GM12878 (cell line): ENCODE results near the gene PAIP2. TPM values are rescaled to one million over a fixed set of nuclear protein-coding genes. Genes with fewer than 3 reads are reported as not detected.

Experiments
- ATAC-seq: fragments of 200-7000 bp; cut with Tn5 transposase; 3 replicates; pipeline ENCODE4 v1.9.1; 2020; ENCODE audit warnings: mild to moderate bottlenecking, moderate library complexity
- BruUV-seq: library from RNA; stranded (reverse); fragments of 400-500 nt; replicated peaks from 2 replicates; lab custom pipeline; 2021; lab: Mats Ljungman, UMichigan
- CTCF ChIA-PET: fragments of 300-600 bp; sonication (Branson Sonifier 250); formaldehyde crosslinking; extraction: SDS; loops from one replicate; lab custom pipeline; 2021; ENCODE audit warnings: inconsistent platforms; lab: Yijun Ruan, JAX
- POLR2A ChIA-PET: fragments of 350-600 bp; formaldehyde crosslinking; extraction: SDS; loops from one replicate; lab custom pipeline; 2021; ENCODE audit warnings: inconsistent platforms; lab: Charles Lee
- RAD21 ChIA-PET: fragments of 300-600 bp; sonication (Branson Sonifier 250); formaldehyde crosslinking; loops from one replicate; lab custom pipeline; 2023; ENCODE audit warnings: antibody characterized with exemption; ENCODE audit not compliant: unreplicated experiment; lab: Charles Lee
- SMC1A ChIA-PET: fragments of 300-600 bp; sonication (Branson Sonifier 250); formaldehyde crosslinking; loops from one replicate; lab custom pipeline; 2023; ENCODE audit not compliant: unreplicated experiment, uncharacterized antibody; lab: Charles Lee
- DNase-seq: peaks from one replicate; pipeline ENCODE4 v3.0.0-alpha.2; 2011; ENCODE audit warnings: low read depth, low spot score
- FAIRE-seq: peaks from 3 replicates; lab custom pipeline; 2011; peaks lifted over from hg19 to GRCh38; lab: Jason Lieb, UNC
- H2AFZ ChIP-seq: 2 replicates; pipeline ENCODE4 v1.6.0; 2011; ENCODE audit warnings: low read depth, low read length, control low read depth; ENCODE audit not compliant: control insufficient read depth
- H3K27ac ChIP-seq: 2 replicates; pipeline ENCODE4 v1.5.1; 2011; ENCODE audit warnings: control low read depth; ENCODE audit not compliant: control insufficient read depth, insufficient read depth
- H3K27me3 ChIP-seq, 2 experiments: replicated peaks in 1 of 2; 2 replicates each; pipeline versions ENCODE4 v1.6.0 to v1.6.1; 2011; ENCODE audit warnings: low read length in 1 of 2; ENCODE audit not compliant: control insufficient read depth in 2 of 2, insufficient read depth in 2 of 2
- H3K36me3 ChIP-seq, 2 experiments: 2 replicates each; pipeline ENCODE4 v1.5.1; 2011; ENCODE audit warnings: low read length in 1 of 2; ENCODE audit not compliant: control insufficient read depth in 2 of 2, insufficient read depth in 2 of 2
- H3K4me1 ChIP-seq: 2 replicates; pipeline ENCODE4 v1.6.1; 2011; ENCODE audit warnings: mild to moderate bottlenecking, low read length, moderate library complexity, mixed read lengths; ENCODE audit not compliant: control insufficient read depth, insufficient read depth
- H3K4me2 ChIP-seq: 2 replicates; pipeline ENCODE4 v1.6.0; 2011; ENCODE audit warnings: control low read depth; ENCODE audit not compliant: control insufficient read depth, insufficient read depth
- H3K4me3 ChIP-seq: fragments of 200-600 bp; sonication (generic); 2 replicates; pipeline ENCODE4 v1.5.1; 2016
- H3K79me2 ChIP-seq: 2 replicates; pipeline ENCODE4 v1.6.0; 2011; ENCODE audit warnings: low read length; ENCODE audit not compliant: control insufficient read depth, insufficient read depth
- H3K9ac ChIP-seq: 2 replicates; pipeline ENCODE4 v1.8.0; 2011; ENCODE audit warnings: low read length, control low read depth, mixed read lengths; ENCODE audit not compliant: control insufficient read depth, insufficient read depth
- H3K9me3 ChIP-seq: replicated peaks from 3 replicates; pipeline ENCODE4 v1.5.1; 2011; ENCODE audit warnings: mild to moderate bottlenecking, low read length; ENCODE audit not compliant: control insufficient read depth, insufficient read depth
- H4K20me1 ChIP-seq: 2 replicates; pipeline ENCODE4 v1.6.0; 2011; ENCODE audit not compliant: control insufficient read depth, insufficient read depth
- CHD2 ChIP-seq: IDR thresholded peaks from 2 replicates; pipeline ENCODE4 v1.6.1; 2011; ENCODE audit warnings: low read depth, low read length, improper control_type of control experiment, borderline replicate concordance
- IKZF2 ChIP-seq, 2 experiments: fragments of 450-650 bp; IDR thresholded peaks; 2 replicates each; pipeline ENCODE4 v1.6.1; 2017; ENCODE audit warnings: mild to moderate bottlenecking in 2 of 2, moderate library complexity in 2 of 2
- MEF2B ChIP-seq: fragments of 450-650 bp; IDR thresholded peaks from 2 replicates; pipeline ENCODE4 v1.6.1; 2018; ENCODE audit warnings: mild to moderate bottlenecking, moderate library complexity; ENCODE audit not compliant: partially characterized antibody, poor library complexity, severe bottlenecking
- MLLT1 ChIP-seq: fragments of 450-650 bp; IDR thresholded peaks from 2 replicates; pipeline ENCODE4 v1.6.1; 2016; ENCODE audit warnings: mild to moderate bottlenecking
- NFXL1 ChIP-seq: fragments of 450-650 bp; IDR thresholded peaks from 2 replicates; pipeline ENCODE4 v1.6.1; 2017; ENCODE audit warnings: antibody characterized with exemption, mild to moderate bottlenecking, borderline replicate concordance
- WGBS: methylation state at CpG from one replicate; pipeline ENCODE4 v1.1.6; 2016; ENCODE audit warnings: low lambda C conversion rate; ENCODE audit not compliant: insufficient replicate concordance, insufficient coverage; ENCODE audit errors: missing lambda C conversion rate; 5-methylcytosine and 5-hydroxymethylcytosine counted together
- in situ Hi-C: fragments of 300-500 bp; cut with MboI; formaldehyde crosslinking; loops from 9 replicates; pipeline ENCODE4 v1.14.3; 2018; ENCODE audit warnings: mixed read lengths
- intact Hi-C: fragments of 100-400 bp; cut with micrococcal nuclease; formaldehyde crosslinking; loops from one replicate; pipeline ENCODE4 v1.14.2; 2022; ENCODE audit not compliant: unreplicated experiment
- polyA plus RNA-seq, 11 experiments: library from polyadenylated mRNA; depleted of rRNA in 4 of 11; unstranded in 6 of 11; stranded (reverse) in 5 of 11; fragments of >200 nt; fragmentation: Nextera tagmentation in 4 of 11; fragmentation: Illumina TruSeq in 1 of 11; extraction: Ambion mirVana in 4 of 11; extraction: Trizol in 1 of 11; gene quantifications; 1 replicate in 1 of 11; 2 replicates in 10 of 11; pipeline versions ENCODE4 v1.2.1 to v1.2.3, GENCODE V29; 2011 to 2016; ENCODE audit warnings: inconsistent platforms in 2 of 11, missing spikeins in 2 of 11, low read depth in 1 of 11
- total RNA-seq, 4 experiments: library from RNA; depleted of rRNA in 3 of 4; stranded (reverse); fragments of >200 nt in 3 of 4; fragmentation: Illumina TruSeq in 1 of 4; extraction: Trizol in 1 of 4; gene quantifications; 2 replicates each; pipeline versions ENCODE4 v1.2.1 to v1.2.3, GENCODE V29; 2013 to 2021

PAIP2 gene
- total and polyA plus RNA-seq, 10 of the 15 experiments (the other 5 are each of a cell fraction or from before 2014, with no cell fraction given): 49.9 to 154 (median 102) TPM

GRCh38 chr5:139393497-139394122, 52.0 kb downstream of the PAIP2 start:
- Histone ChIP-seq H3K4me2 (peak overlapping the region; percentile 73), H3K4me3 (peak overlapping the region; percentile 87), H3K9ac (peak overlapping the region; percentile 97), H2AFZ (peak overlapping the region; percentile 86), H3K79me2 (peaks cover 71% of the 10 kb centered on the region), H3K27ac (peak overlapping the region; percentile 90), H3K9me3 (no peaks in the 10 kb centered on the region), H3K4me1 (peaks cover 55% of the 10 kb centered on the region), H4K20me1 (no peaks in the 10 kb centered on the region), H3K27me3 (no peaks in the 10 kb centered on the region), H3K36me3 (peaks cover 0 to 7% of the 10 kb centered on the region in 2 experiments; a peak in 1 of 4 replicates)
- intact Hi-C loops: loop anchor here (2.0 to 5.0 kb wide), 4 partner anchors 53 to 141 kb away; partner anchors contain the start of genes MATR3 and PAIP2
- TF ChIP-seq MLLT1 (peak; percentile 85), NFXL1 (no peak), IKZF2 (IDR thresholded peaks at IDR 0.05) (peak in 1 of 2 experiments; percentile 21; a peak in 1 of 4 replicates), MEF2B (peak; percentile 67), CHD2 (0 out of 2 replicates have a peak, but pooled peaks have one; percentile 19)
- ATAC-seq: no peak
- FAIRE-seq: no peak
- ChIA-PET SMC1A (interaction anchor here (1.8 to 3.9 kb wide), 2 partner anchors 29 to 120 kb away, joined by 4 to 15 read pairs; no protein-coding TSS in a partner anchor), CTCF (interaction anchor here (1.0 to 4.4 kb wide), 3 partner anchors 52 to 142 kb away, joined by 3 to 35 read pairs (median 6); partner anchors contain the start of gene PAIP2), RAD21 (interaction anchor here (1.5 to 4.4 kb wide), 4 partner anchors 29 to 143 kb away, joined by 4 to 25 read pairs (median 17); no protein-coding TSS in a partner anchor), POLR2A (interaction anchor here (1.0 to 1.1 kb wide), 2 partner anchors 10 to 121 kb away, joined by 3 read pairs; partner anchors contain the start of gene SPATA24)
- WGBS: 19% methylated on average over 49 of the region's 49 CpGs
- no TSS peak for BruUV-seq
- in situ Hi-C loops: no loop called here
- no peak for DNase-seq
